OCI-LY1 (cell line): ENCODE measurements around the gene CARD19.

Experiments used
- H2AFZ ChIP-seq: fragments of 200-600 bp; sonication (generic), shearing (Covaris generic); 2 replicates; pipeline ENCODE4 v1.6.0; 2014; ENCODE audit warnings: antibody characterized with exemption, mild to moderate bottlenecking, low read length
- H3F3A ChIP-seq: fragments of 200-600 bp; sonication (generic), shearing (Covaris generic); 2 replicates; pipeline ENCODE4 v1.6.0; 2014; ENCODE audit warnings: mild to moderate bottlenecking, antibody characterized with exemption, low read length, moderate library complexity; ENCODE audit not compliant: insufficient read depth
- H3K27ac ChIP-seq: fragments of 200-600 bp; sonication (generic); 2 replicates; pipeline ENCODE4 v1.5.1; 2014; ENCODE audit warnings: low read length, mixed run types, mild to moderate bottlenecking, low read depth; ENCODE audit not compliant: poor library complexity, severe bottlenecking
- H3K27me3 ChIP-seq: fragments of 200-600 bp; sonication (generic); 2 replicates; pipeline ENCODE4 v1.6.0; 2014; ENCODE audit warnings: antibody characterized with exemption, mild to moderate bottlenecking, low read length, moderate library complexity; ENCODE audit not compliant: insufficient read depth
- H3K36me3 ChIP-seq: fragments of 200-600 bp; sonication (generic); 2 replicates; pipeline ENCODE4 v1.6.1; 2014; ENCODE audit warnings: mild to moderate bottlenecking, antibody characterized with exemption, low read length, moderate library complexity, mixed read lengths; ENCODE audit not compliant: insufficient read depth
- H3K4me1 ChIP-seq: fragments of 200-600 bp; sonication (generic); 2 replicates; pipeline ENCODE4 v1.5.1; 2014; ENCODE audit warnings: mild to moderate bottlenecking, low read length, moderate library complexity; ENCODE audit not compliant: insufficient read depth, severe bottlenecking
- H3K4me2 ChIP-seq: fragments of 200-600 bp; sonication (generic), shearing (Covaris generic); 2 replicates; pipeline ENCODE4 v1.6.1; 2014; ENCODE audit warnings: low read length
- H3K4me3 ChIP-seq: fragments of 200-600 bp; sonication (generic); 2 replicates; pipeline ENCODE4 v1.5.1; 2014; ENCODE audit warnings: low read length, low read depth, mild to moderate bottlenecking, mixed read lengths; ENCODE audit not compliant: poor library complexity, severe bottlenecking
- H3K79me2 ChIP-seq: fragments of 200-600 bp; shearing (Covaris generic); 2 replicates; pipeline ENCODE4 v1.6.1; 2016; ENCODE audit warnings: mixed run types, low read length, mixed read lengths; ENCODE audit not compliant: insufficient read depth
- H3K9ac ChIP-seq: fragments of 200-600 bp; sonication (generic), shearing (Covaris generic); 2 replicates; pipeline ENCODE4 v1.6.1; 2014; ENCODE audit warnings: mild to moderate bottlenecking, low read length, mixed read lengths
- H3K9me2 ChIP-seq: fragments of 200-600 bp; sonication (generic), shearing (Covaris generic); 2 replicates; pipeline ENCODE4 v1.6.1; 2014; ENCODE audit warnings: low read depth, mild to moderate bottlenecking, low read length, mixed read lengths
- H3K9me3 ChIP-seq: fragments of 200-600 bp; shearing (Covaris generic); 2 replicates; pipeline ENCODE4 v1.6.1; 2014; ENCODE audit warnings: low read length, mixed read lengths
- H4K20me1 ChIP-seq: fragments of 200-600 bp; sonication (generic), shearing (Covaris generic); 2 replicates; pipeline ENCODE4 v1.6.0; 2016; ENCODE audit warnings: mild to moderate bottlenecking, low read length; ENCODE audit not compliant: insufficient read depth
- EZH2 ChIP-seq: fragments of 200-600 bp; sonication (generic), shearing (Covaris generic); IDR thresholded peaks from 2 replicates; pipeline ENCODE4 v1.8.0; 2017; ENCODE audit warnings: borderline replicate concordance, mixed run types, mild to moderate bottlenecking, antibody characterized with exemption, low read length, moderate library complexity, mixed read lengths
- TF ChIP-seq, protein P1 (sequence below): fragments of 200-600 bp; sonication (generic), shearing (Covaris generic); IDR thresholded peaks from 2 replicates; pipeline ENCODE4 v1.5.1; 2017; ENCODE audit warnings: mild to moderate bottlenecking, antibody characterized with exemption, low read length, moderate library complexity, mixed read lengths

The CARD19 gene

DNA sequence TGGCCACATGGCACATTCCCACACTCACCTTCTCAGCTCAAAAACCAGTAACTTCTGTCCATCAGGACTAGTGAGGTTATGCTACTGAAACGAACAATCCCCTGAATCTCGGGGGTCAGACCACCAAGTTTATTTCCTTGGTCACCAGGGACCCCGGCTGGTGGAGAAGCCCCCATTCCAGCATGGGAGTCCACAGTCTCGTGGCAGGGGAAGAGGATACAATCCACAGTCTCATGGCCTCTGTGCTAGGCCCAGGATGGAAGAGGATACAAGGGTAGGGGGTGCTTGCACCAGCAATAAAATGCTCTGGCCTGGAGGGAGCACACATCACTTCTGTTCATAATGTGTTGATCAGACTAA is 7.4 kb upstream of the CARD19 start:
- Histone ChIP-seq H3K9me2 (no peaks in the 10 kb centered on the region), H3F3A (no peaks in the 10 kb centered on the region), H3K27ac (peak overlapping the region; percentile 1)

DNA sequence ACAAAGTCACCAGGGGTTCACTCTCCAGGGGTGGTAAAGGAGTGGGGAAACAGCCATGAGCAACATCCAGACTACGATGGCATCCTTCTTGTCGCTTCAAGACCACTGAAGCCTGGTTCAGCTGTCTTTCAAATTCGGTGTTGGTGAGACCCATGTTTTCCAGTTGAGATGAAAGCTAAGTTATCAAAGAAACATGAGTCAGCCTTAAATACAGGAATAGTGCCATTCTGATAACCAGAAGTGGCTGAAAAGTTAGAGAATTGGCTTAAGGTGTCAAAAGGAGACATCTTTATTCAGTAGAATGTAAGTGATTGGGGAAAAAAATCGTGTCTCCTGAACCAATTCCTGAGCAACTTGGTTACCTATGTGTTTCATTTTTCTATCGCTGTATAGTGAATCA is 7.0 kb upstream of the CARD19 start:
- TF ChIP-seq, protein P1, sequence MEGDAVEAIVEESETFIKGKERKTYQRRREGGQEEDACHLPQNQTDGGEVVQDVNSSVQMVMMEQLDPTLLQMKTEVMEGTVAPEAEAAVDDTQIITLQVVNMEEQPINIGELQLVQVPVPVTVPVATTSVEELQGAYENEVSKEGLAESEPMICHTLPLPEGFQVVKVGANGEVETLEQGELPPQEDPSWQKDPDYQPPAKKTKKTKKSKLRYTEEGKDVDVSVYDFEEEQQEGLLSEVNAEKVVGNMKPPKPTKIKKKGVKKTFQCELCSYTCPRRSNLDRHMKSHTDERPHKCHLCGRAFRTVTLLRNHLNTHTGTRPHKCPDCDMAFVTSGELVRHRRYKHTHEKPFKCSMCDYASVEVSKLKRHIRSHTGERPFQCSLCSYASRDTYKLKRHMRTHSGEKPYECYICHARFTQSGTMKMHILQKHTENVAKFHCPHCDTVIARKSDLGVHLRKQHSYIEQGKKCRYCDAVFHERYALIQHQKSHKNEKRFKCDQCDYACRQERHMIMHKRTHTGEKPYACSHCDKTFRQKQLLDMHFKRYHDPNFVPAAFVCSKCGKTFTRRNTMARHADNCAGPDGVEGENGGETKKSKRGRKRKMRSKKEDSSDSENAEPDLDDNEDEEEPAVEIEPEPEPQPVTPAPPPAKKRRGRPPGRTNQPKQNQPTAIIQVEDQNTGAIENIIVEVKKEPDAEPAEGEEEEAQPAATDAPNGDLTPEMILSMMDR, result no peak
- TF ChIP-seq EZH2, result no peak
- no peak overlapping the region for H3K4me2 ChIP-seq
- H3K36me3 ChIP-seq, result peaks cover 33% of the 10 kb centered on the region
- no peak overlapping the region for H3K9ac ChIP-seq
- no peaks in the 10 kb centered on the region for H4K20me1 ChIP-seq
- H3K9me3 ChIP-seq, result no peaks in the 10 kb centered on the region
- no peaks in the 10 kb centered on the region for H3K27me3 ChIP-seq
- no peak overlapping the region for H2AFZ ChIP-seq
- H3F3A ChIP-seq, result no peaks in the 10 kb centered on the region
- H3K4me1 ChIP-seq, result peaks cover 45% of the 10 kb centered on the region
- H3K4me3 ChIP-seq, result no peak overlapping the region
- H3K79me2 ChIP-seq, result no peaks in the 10 kb centered on the region
- H3K27ac ChIP-seq, result peak overlapping the region; percentile 1
- H3K9me2 ChIP-seq, result no peaks in the 10 kb centered on the region

More for the DNA sequence above, 7.4 kb upstream of the CARD19 start:
- H3K4me1 ChIP-seq, result peaks cover 41% of the 10 kb centered on the region
- H4K20me1 ChIP-seq, result no peaks in the 10 kb centered on the region
- no peak overlapping the region for H2AFZ ChIP-seq
- no peaks in the 10 kb centered on the region for H3K27me3 ChIP-seq
- no peak overlapping the region for H3K4me2 ChIP-seq
- TF ChIP-seq EZH2, result no peak
- TF ChIP-seq, protein P1, result no peak
- H3K79me2 ChIP-seq, result no peaks in the 10 kb centered on the region
- no peaks in the 10 kb centered on the region for H3K9me3 ChIP-seq
- no peak overlapping the region for H3K4me3 ChIP-seq
- peaks cover 37% of the 10 kb centered on the region for H3K36me3 ChIP-seq
- H3K9ac ChIP-seq, result no peak overlapping the region

DNA sequence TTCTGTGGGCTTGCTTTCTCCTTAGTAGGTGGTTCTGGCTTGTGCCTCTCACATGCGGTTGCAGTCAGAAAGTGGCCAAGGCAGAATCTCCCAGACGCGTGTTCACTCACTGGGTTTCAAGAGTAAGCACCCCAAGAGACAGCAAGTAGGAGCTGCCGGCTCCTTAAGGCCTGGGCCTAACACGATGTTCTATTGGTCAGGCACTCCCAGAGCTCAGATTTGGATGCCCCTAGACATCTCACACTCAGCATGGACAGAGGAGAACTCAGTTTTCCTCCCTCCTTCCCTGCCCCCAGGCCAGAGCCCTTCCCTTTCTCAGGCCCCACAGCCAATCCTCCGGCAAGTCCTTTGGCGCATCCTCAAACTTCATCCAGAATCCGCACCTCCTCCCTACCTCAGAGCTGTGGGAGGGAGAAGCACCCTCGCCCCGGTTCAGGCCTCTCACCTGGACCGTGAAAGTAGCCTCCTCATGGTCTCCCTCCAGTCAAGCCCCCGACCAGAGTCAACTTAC is 6.5 kb upstream of the CARD19 start:
- no peak overlapping the region for H3K9ac ChIP-seq
- H4K20me1 ChIP-seq, result no peaks in the 10 kb centered on the region
- H3F3A ChIP-seq, result no peaks in the 10 kb centered on the region
- TF ChIP-seq, protein P1, result no peak
- TF ChIP-seq EZH2, result no peak
- H3K36me3 ChIP-seq, result peaks cover 28% of the 10 kb centered on the region
- no peaks in the 10 kb centered on the region for H3K9me3 ChIP-seq
- H3K9me2 ChIP-seq, result no peaks in the 10 kb centered on the region
- no peak overlapping the region for H3K4me3 ChIP-seq
- H3K27me3 ChIP-seq, result no peaks in the 10 kb centered on the region
- H3K4me2 ChIP-seq, result no peak overlapping the region
- peaks cover 50% of the 10 kb centered on the region for H3K4me1 ChIP-seq
- H3K79me2 ChIP-seq, result no peaks in the 10 kb centered on the region
- no peak overlapping the region for H3K27ac ChIP-seq
- H2AFZ ChIP-seq, result no peak overlapping the region
